Trophoblast cell (in vitro differentiated cells and primary cell): Measurements from ENCODE around the gene NXPE1.

ENCODE experiments used
- DNase-seq, 2 donors: peaks; one replicate each; pipeline ENCODE4 v3.0.0-alpha.2; 2016
- H2AFZ ChIP-seq: 2 replicates; pipeline ENCODE4 v1.6.1; 2013; ENCODE audit warnings: low read length, moderate library complexity, mild to moderate bottlenecking; ENCODE audit not compliant: insufficient read depth, poor library complexity
- H2AK5ac ChIP-seq: 2 replicates; pipeline ENCODE4 v1.6.1; 2013; ENCODE audit warnings: mild to moderate bottlenecking, low read length
- H2BK120ac ChIP-seq: 2 replicates; pipeline ENCODE4 v1.6.1; 2013; ENCODE audit warnings: low read length, mild to moderate bottlenecking, moderate library complexity; ENCODE audit not compliant: insufficient read depth, poor library complexity
- H2BK12ac ChIP-seq: 2 replicates; pipeline ENCODE4 v1.6.1; 2013; ENCODE audit warnings: mild to moderate bottlenecking, low read length, moderate library complexity
- H2BK5ac ChIP-seq: 2 replicates; pipeline ENCODE4 v1.6.1; 2013; ENCODE audit warnings: low read length, low read depth, moderate library complexity, mild to moderate bottlenecking; ENCODE audit not compliant: poor library complexity
- H3K14ac ChIP-seq: 2 replicates; pipeline ENCODE4 v1.6.1; 2013; ENCODE audit warnings: mild to moderate bottlenecking, low read length
- H3K18ac ChIP-seq: 2 replicates; pipeline ENCODE4 v1.6.1; 2013; ENCODE audit warnings: mild to moderate bottlenecking, low read length
- H3K23ac ChIP-seq: 2 replicates; pipeline ENCODE4 v1.6.1; 2013; ENCODE audit warnings: low read length
- H3K27ac ChIP-seq: 2 replicates; pipeline ENCODE4 v1.5.1; 2013; ENCODE audit warnings: low read depth, mild to moderate bottlenecking, inconsistent platforms, low read length, moderate library complexity
- H3K27me3 ChIP-seq: 2 replicates; pipeline ENCODE4 v1.6.1; 2013; ENCODE audit warnings: inconsistent platforms, mild to moderate bottlenecking, low read length, moderate library complexity; ENCODE audit not compliant: insufficient read depth
- H3K36me3 ChIP-seq, 2 experiments: 1 replicate in 1 of 2; 2 replicates in 1 of 2; pipeline ENCODE4 v1.6.1; 2013; ENCODE audit warnings: low read length in 2 of 2, mild to moderate bottlenecking in 2 of 2, moderate library complexity in 1 of 2; ENCODE audit not compliant: insufficient read depth in 2 of 2, control insufficient read depth in 1 of 2
- H3K4ac ChIP-seq: 2 replicates; pipeline ENCODE4 v1.6.1; 2013; ENCODE audit warnings: low read depth, mild to moderate bottlenecking, low read length, moderate library complexity
- H3K4me1 ChIP-seq, 2 experiments: 1 replicate in 1 of 2; 2 replicates in 1 of 2; pipeline ENCODE4 v1.6.1; 2013; ENCODE audit warnings: low read length in 2 of 2, mild to moderate bottlenecking in 2 of 2, moderate library complexity in 1 of 2; ENCODE audit not compliant: insufficient read depth in 2 of 2, control insufficient read depth in 1 of 2
- H3K4me2 ChIP-seq: 2 replicates; pipeline ENCODE4 v1.6.1; 2013; ENCODE audit warnings: inconsistent platforms, mild to moderate bottlenecking, low read length, moderate library complexity
- H3K4me3 ChIP-seq: 2 replicates; pipeline ENCODE4 v1.5.1; 2013; ENCODE audit warnings: mild to moderate bottlenecking, low read depth, low read length, inconsistent platforms
- H3K79me1 ChIP-seq: one replicate; pipeline ENCODE4 v1.6.1; 2013; ENCODE audit warnings: low read length
- H3K79me2 ChIP-seq: 2 replicates; pipeline ENCODE4 v1.6.1; 2013; ENCODE audit warnings: low read length, mild to moderate bottlenecking; ENCODE audit not compliant: control insufficient read depth, insufficient read depth, poor library complexity
- H3K9ac ChIP-seq: 2 replicates; pipeline ENCODE4 v1.6.1; 2013; ENCODE audit warnings: mild to moderate bottlenecking, low read length
- H3K9me3 ChIP-seq: 2 replicates; pipeline ENCODE4 v1.6.1; 2013; ENCODE audit warnings: low read depth, mild to moderate bottlenecking, control low read depth, inconsistent platforms, low read length; ENCODE audit not compliant: insufficient read depth
- H4K12ac ChIP-seq: 2 replicates; pipeline ENCODE4 v1.6.1; 2013; ENCODE audit warnings: low read depth, mild to moderate bottlenecking, low read length, moderate library complexity
- H4K8ac ChIP-seq: 2 replicates; pipeline ENCODE4 v1.6.1; 2013; ENCODE audit warnings: low read depth, mild to moderate bottlenecking, low read length, moderate library complexity
- H4K91ac ChIP-seq: one replicate; pipeline ENCODE4 v1.6.1; 2013; ENCODE audit warnings: low read depth, mild to moderate bottlenecking, low read length, moderate library complexity
- WGBS: extraction: QIAGEN DNeasy Blood & Tissue Kit; methylation state at CpG from one replicate; pipeline ENCODE4 v1.1.7; 2013; ENCODE audit warnings: missing lambda C conversion rate; ENCODE audit not compliant: insufficient read length, insufficient coverage; ENCODE audit errors: extremely low coverage; 5-methylcytosine and 5-hydroxymethylcytosine counted together

NXPE1 gene

DNA sequence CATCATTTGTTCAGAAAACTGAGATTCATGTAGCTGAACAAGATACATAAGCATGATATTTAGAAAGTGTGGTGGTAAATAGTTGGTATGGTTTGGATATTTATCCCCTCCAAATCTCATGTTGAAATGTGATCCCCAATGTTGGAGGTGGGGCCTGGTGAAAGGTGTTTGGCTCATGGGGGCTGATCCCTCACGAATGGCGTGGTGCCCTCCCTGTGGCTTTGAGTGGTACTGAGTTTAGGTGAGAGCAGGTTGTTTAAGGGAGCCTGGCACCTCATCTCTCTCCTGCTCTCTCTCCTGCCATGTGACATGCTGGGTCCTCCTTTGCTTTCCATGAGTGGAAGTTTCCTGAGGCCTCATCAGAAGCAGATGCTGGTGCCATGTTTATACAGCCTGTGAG, 48.1 kb downstream of the NXPE1 start:
- Histone ChIP-seq H3K27ac (no peak overlapping the region), H2BK12ac (no peak overlapping the region), H3K4me3 (no peak overlapping the region), H3K27me3 (no peaks in the 10 kb centered on the region), H3K79me2 (no peaks in the 10 kb centered on the region), H3K4me2 (no peak overlapping the region), H3K18ac (no peak overlapping the region), H3K79me1 (no peaks in the 10 kb centered on the region), H3K36me3 (no peaks in the 10 kb centered on the region), H3K9ac (no peak overlapping the region), H4K8ac (no peak overlapping the region), H2BK5ac (no peak overlapping the region), H4K12ac (no peak overlapping the region), H3K9me3 (no peaks in the 10 kb centered on the region), H4K91ac (no peak overlapping the region), H3K4ac (no peak overlapping the region), H3K23ac (no peak overlapping the region), H3K14ac (no peak overlapping the region), H2AK5ac (no peak overlapping the region), H2BK120ac (no peak overlapping the region), H2AFZ (no peak overlapping the region), H3K4me1 (no peaks in the 10 kb centered on the region)
- no CpG with 5 or more reads among the region's 2 CpGs for WGBS
- DNase-seq: no peak

DNA sequence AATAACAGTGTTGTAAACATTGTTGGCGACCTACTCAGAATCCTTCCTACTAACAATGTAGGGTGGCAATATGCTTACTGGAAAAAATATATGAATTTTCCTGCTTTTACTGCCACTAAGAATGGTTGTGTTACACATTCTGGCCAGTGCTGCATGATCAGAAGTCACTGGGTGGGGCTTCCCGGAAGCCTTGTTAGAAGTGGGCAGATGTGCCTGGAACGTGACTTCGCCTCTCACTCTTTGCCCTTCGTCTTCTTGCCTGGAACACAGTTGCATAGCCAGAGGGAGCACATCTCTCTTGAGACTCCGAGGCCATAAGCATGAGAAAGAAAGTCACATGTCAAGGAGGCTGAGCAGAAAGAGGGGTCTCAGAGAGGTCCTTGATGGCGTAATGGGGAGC, 48.6 kb downstream of the NXPE1 start:
- Histone ChIP-seq H3K9ac (no peak overlapping the region), H3K79me2 (no peaks in the 10 kb centered on the region), H2BK120ac (no peak overlapping the region), H2AFZ (no peak overlapping the region), H3K4ac (no peak overlapping the region), H3K27ac (no peak overlapping the region), H4K91ac (no peak overlapping the region), H3K27me3 (no peaks in the 10 kb centered on the region), H3K18ac (no peak overlapping the region), H3K4me1 (no peaks in the 10 kb centered on the region), H4K8ac (no peak overlapping the region), H3K36me3 (no peaks in the 10 kb centered on the region), H3K14ac (no peak overlapping the region), H3K4me2 (no peak overlapping the region), H3K79me1 (no peaks in the 10 kb centered on the region), H3K4me3 (no peak overlapping the region), H2AK5ac (no peak overlapping the region), H4K12ac (no peak overlapping the region), H3K9me3 (no peaks in the 10 kb centered on the region), H2BK12ac (no peak overlapping the region), H2BK5ac (no peak overlapping the region), H3K23ac (no peak overlapping the region)
- DNase-seq: no peak
- WGBS: no CpG with 5 or more reads among the region's 7 CpGs

DNA sequence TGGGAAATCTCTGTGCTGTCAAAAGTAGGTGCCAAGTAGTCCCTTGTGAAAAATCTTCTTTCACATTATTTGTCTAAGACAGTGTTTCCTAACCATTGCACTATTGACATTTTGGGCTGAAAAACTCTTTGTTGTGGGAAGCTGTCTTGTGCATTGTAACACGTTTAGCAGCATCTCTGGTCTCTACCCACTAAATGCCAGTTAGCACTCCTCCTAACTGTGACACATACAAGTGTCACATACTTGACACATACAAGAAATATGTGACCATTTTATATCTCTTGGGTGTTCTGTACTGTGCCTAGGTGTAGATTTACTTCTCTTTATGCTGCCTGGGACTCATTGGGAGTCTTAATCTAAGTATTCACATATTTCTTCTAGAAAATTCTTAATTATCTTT, 57.8 kb downstream of the NXPE1 start:
- Histone ChIP-seq H3K27me3 (no peaks in the 10 kb centered on the region), H3K9ac (no peak overlapping the region), H2BK120ac (no peak overlapping the region), H3K79me2 (no peaks in the 10 kb centered on the region), H2BK5ac (no peak overlapping the region), H3K27ac (no peak overlapping the region), H3K4me1 (no peaks in the 10 kb centered on the region), H4K91ac (no peak overlapping the region), H3K4me3 (no peak overlapping the region), H3K18ac (no peak overlapping the region), H3K36me3 (no peaks in the 10 kb centered on the region), H3K79me1 (no peaks in the 10 kb centered on the region), H3K14ac (no peak overlapping the region), H4K12ac (no peak overlapping the region), H3K23ac (no peak overlapping the region), H3K4ac (no peak overlapping the region), H2AFZ (no peak overlapping the region), H2AK5ac (no peak overlapping the region), H3K4me2 (no peak overlapping the region), H2BK12ac (no peak overlapping the region), H3K9me3 (peaks cover 4% of the 10 kb centered on the region), H4K8ac (no peak overlapping the region)
- no CpG with 5 or more reads among the region's 1 CpG for WGBS
- peak in 1 of 2 donors; percentile 42 for DNase-seq

DNA sequence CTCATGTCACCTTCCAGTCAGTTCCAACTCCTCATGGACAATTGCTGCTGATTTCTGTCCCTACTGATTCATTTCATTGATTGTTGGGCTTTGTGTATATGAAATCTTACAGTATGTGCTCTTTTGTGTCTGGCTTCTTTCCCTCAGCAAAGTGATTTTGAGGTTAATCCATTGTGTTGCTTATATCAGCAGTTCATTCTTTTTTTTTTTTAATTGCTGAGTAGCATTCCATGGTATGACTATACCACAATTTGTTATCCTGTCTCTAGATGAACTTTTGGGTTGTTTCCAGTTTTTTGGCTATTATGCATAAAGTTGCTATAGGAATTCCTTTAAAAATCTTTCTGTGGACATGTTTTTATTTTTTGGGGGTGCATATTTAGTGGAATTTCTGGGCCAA, 59.9 kb downstream of the NXPE1 start:
- H2AK5ac ChIP-seq: no peak overlapping the region

More for the DNA sequence above, 59.9 kb downstream of the NXPE1 start:
- Histone ChIP-seq H4K12ac (no peak overlapping the region), H3K9ac (no peak overlapping the region), H3K4me2 (no peak overlapping the region), H3K27me3 (no peaks in the 10 kb centered on the region), H2BK12ac (no peak overlapping the region), H3K18ac (no peak overlapping the region), H3K4me1 (no peaks in the 10 kb centered on the region), H2AFZ (no peak overlapping the region), H3K4ac (no peak overlapping the region), H3K14ac (no peak overlapping the region), H3K79me1 (no peaks in the 10 kb centered on the region), H2BK120ac (no peak overlapping the region), H3K23ac (no peak overlapping the region), H3K36me3 (no peaks in the 10 kb centered on the region), H3K4me3 (no peak overlapping the region), H3K9me3 (peaks cover 4% of the 10 kb centered on the region), H2BK5ac (no peak overlapping the region), H3K27ac (no peak overlapping the region), H3K79me2 (no peaks in the 10 kb centered on the region), H4K91ac (no peak overlapping the region), H4K8ac (no peak overlapping the region)
- DNase-seq: no peak
